GM12891 (cell line): Measurements from ENCODE around the gene CDH4.

Experiments
- PAX5 ChIP-seq: IDR thresholded peaks from 2 replicates; pipeline ENCODE4 v1.6.1; 2011; ENCODE audit warnings: low read length, moderate library complexity, mild to moderate bottlenecking; ENCODE audit not compliant: insufficient read depth, severe bottlenecking
- POLR2A ChIP-seq: IDR thresholded peaks from 2 replicates; pipeline ENCODE4 v1.6.1; 2011; ENCODE audit warnings: low read depth, low read length, control low read depth
- POLR2AphosphoS5 ChIP-seq: IDR thresholded peaks from 2 replicates; pipeline ENCODE4 v1.6.1; 2011; ENCODE audit warnings: low read depth, low read length, control low read depth
- SPI1 ChIP-seq: IDR thresholded peaks from 2 replicates; pipeline ENCODE4 v1.6.1; 2011; ENCODE audit warnings: low read depth, low read length, control low read depth
- TAF1 ChIP-seq: IDR thresholded peaks from 2 replicates; pipeline ENCODE4 v1.6.1; 2011; ENCODE audit warnings: low read depth, low read length, control low read depth

- no peak for TF ChIP-seq POLR2A
- TF ChIP-seq TAF1, result no peak
- TF ChIP-seq POLR2AphosphoS5, result no peak
- TF ChIP-seq PAX5, result no peak
- TF ChIP-seq SPI1, result no peak
Observed at GRCh38 chr20:61780066-61780465, 528.0 kb downstream of the CDH4 start.
